Hepatocyte (in vitro differentiated cells): ENCODE data around the gene OPCML.

ENCODE experiments used
- CTCF ChIP-seq: fragments of 200-600 bp; sonication (generic); IDR thresholded peaks from 2 replicates; pipeline ENCODE4 v1.5.1; 2016; ENCODE audit warnings: antibody characterized with exemption, mild to moderate bottlenecking; ENCODE audit not compliant: poor library complexity
- EZH2phosphoT487 ChIP-seq: fragments of 200-600 bp; sonication (generic); IDR thresholded peaks from one replicate; pipeline ENCODE4 v1.6.1; 2018; ENCODE audit warnings: antibody characterized with exemption, mild to moderate bottlenecking, low read depth, moderate library complexity; ENCODE audit not compliant: unreplicated experiment, severe bottlenecking

GRCh38 chr11:132561937-132562336 lies 970.4 kb downstream of the OPCML start:
- TF ChIP-seq CTCF, result no peak
- TF ChIP-seq EZH2phosphoT487, result no peak
